Esophagus muscularis mucosa (tissue), 4 donors: ENCODE results near the gene ZNF780B. TPM values are rescaled to one million over a fixed set of nuclear protein-coding genes. Genes with fewer than 3 reads are reported as not detected.

Experiments
- DNase-seq: peaks from one replicate; pipeline ENCODE4 v3.0.0-alpha.2; 2017; ENCODE audit errors: extremely low spot score
- H3K27ac ChIP-seq, 4 donors: fragments of 200-600 bp; sonication (generic); replicated peaks in 1 of 4; 1 replicate in 3 of 4; 2 replicates in 1 of 4; pipeline ENCODE4 v1.5.1; 2016 to 2019; ENCODE audit warnings: mild to moderate bottlenecking in 1 of 4
- H3K27me3 ChIP-seq, 4 donors: fragments of 200-600 bp; sonication (generic); one replicate each; pipeline versions ENCODE4 v1.5.1 to v1.6.0; 2016 to 2019
- H3K36me3 ChIP-seq, 4 donors: fragments of 200-600 bp; sonication (generic); one replicate each; pipeline ENCODE4 v1.5.1; 2016 to 2019
- H3K4me1 ChIP-seq, 4 donors: fragments of 200-600 bp; sonication (generic); one replicate each; pipeline ENCODE4 v1.5.1; 2016 to 2019
- H3K4me3 ChIP-seq, 4 donors: fragments of 200-600 bp; sonication (generic); 1 replicate in 2 of 4; 2 replicates in 2 of 4; pipeline ENCODE4 v1.5.1; 2016 to 2019; ENCODE audit warnings: mild to moderate bottlenecking in 4 of 4, moderate library complexity in 1 of 4
- H3K9me3 ChIP-seq, 4 donors: fragments of 200-600 bp; sonication (generic); 1 replicate in 3 of 4; 2 replicates in 1 of 4; pipeline ENCODE4 v1.5.1; 2016 to 2019
- EP300 ChIP-seq: sonication (generic); formaldehyde crosslinking; IDR thresholded peaks from one replicate; pipeline ENCODE4 v1.6.1; 2017; ENCODE audit warnings: antibody characterized with exemption
- POLR2A ChIP-seq: fragments of 450-650 bp; IDR thresholded peaks from one replicate; pipeline ENCODE4 v1.6.1; 2017; ENCODE audit warnings: antibody characterized with exemption, moderate library complexity, mild to moderate bottlenecking, low read depth
- POLR2AphosphoS5 ChIP-seq, 2 donors: sonication (generic); formaldehyde crosslinking; IDR thresholded peaks; one replicate each; pipeline ENCODE4 v1.6.1; 2017; ENCODE audit warnings: antibody characterized with exemption in 2 of 2
- whole genome bisulfite sequencing: methylation state at CpG from one replicate; pipeline ENCODE4 v1.1.5; 2018; 5-methylcytosine and 5-hydroxymethylcytosine counted together
- intact Hi-C: fragments of 100-400 bp; cut with DNase I; formaldehyde crosslinking; loops from one replicate; pipeline ENCODE4 v1.15.1; 2023
- total RNA-seq, 4 donors: library from RNA; depleted of rRNA; stranded (reverse); fragments of >200 nt; gene quantifications; one replicate each; pipeline versions ENCODE4 v1.1.0 to v1.2.1, GENCODE V29; 2016
- TF ChIP-seq, protein P1 (sequence below), 3 experiments: fragments of 200-600 bp in 2 of 3; fragments of 450-650 bp in 1 of 3; sonication (generic) in 2 of 3; IDR thresholded peaks; one replicate each; pipeline ENCODE4 v1.5.1; 2017 to 2019; ENCODE audit warnings: antibody characterized with exemption in 3 of 3, mild to moderate bottlenecking in 2 of 3, moderate library complexity in 1 of 3

The ZNF780B gene
- total RNA-seq, 4 donors from 2014 or later, result 8.6 to 23.3 (median 18.0) TPM

DNA sequence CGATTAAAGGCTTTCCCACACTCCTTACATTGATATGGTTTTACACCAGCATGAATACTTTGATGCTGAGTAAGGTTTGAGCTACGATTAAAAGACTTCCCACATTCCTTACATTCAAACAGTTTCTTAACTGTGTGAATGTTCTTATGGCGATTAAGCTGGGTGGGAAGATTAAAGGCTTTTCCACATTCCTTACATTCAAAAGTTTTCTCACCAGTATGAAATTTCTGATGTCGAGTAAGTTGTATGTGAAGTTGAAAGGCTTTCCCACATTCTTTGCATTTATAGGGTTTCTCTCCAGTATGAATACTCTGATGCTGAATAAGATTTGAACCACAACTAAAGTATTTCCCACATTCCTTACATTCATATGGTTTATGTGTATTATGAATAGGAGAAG, 20.0 kb downstream of the ZNF780B start:
- no peak for TF ChIP-seq EP300
- TF ChIP-seq, protein P1, sequence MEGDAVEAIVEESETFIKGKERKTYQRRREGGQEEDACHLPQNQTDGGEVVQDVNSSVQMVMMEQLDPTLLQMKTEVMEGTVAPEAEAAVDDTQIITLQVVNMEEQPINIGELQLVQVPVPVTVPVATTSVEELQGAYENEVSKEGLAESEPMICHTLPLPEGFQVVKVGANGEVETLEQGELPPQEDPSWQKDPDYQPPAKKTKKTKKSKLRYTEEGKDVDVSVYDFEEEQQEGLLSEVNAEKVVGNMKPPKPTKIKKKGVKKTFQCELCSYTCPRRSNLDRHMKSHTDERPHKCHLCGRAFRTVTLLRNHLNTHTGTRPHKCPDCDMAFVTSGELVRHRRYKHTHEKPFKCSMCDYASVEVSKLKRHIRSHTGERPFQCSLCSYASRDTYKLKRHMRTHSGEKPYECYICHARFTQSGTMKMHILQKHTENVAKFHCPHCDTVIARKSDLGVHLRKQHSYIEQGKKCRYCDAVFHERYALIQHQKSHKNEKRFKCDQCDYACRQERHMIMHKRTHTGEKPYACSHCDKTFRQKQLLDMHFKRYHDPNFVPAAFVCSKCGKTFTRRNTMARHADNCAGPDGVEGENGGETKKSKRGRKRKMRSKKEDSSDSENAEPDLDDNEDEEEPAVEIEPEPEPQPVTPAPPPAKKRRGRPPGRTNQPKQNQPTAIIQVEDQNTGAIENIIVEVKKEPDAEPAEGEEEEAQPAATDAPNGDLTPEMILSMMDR (IDR thresholded peaks at IDR 0.05), result no peak
- TF ChIP-seq POLR2A, result no peak
- TF ChIP-seq POLR2AphosphoS5 (IDR thresholded peaks at IDR 0.05), result no peak
- no peak overlapping the region for H3K4me3 ChIP-seq
- 97% methylated on average over 4 of the region's 4 CpGs for WGBS

GRCh38 chr19:40033989-40034560, 22.0 kb downstream of the ZNF780B start:
- DNase-seq, result no peak
- 93% methylated on average over 2 of the region's 2 CpGs for WGBS
- Histone ChIP-seq H3K9me3 (peaks cover 4 to 90% (median 89%) of the 10 kb centered on the region in 4 donors), H3K27ac (no peak overlapping the region), H3K36me3 (peaks cover 6 to 18% (median 8%) of the 10 kb centered on the region in 4 donors), H3K4me3 (no peak overlapping the region), H3K27me3 (no peaks in the 10 kb centered on the region), H3K4me1 (no peaks in the 10 kb centered on the region)
- TF ChIP-seq, protein P1 (IDR thresholded peaks at IDR 0.05), result no peak
- TF ChIP-seq POLR2AphosphoS5 (IDR thresholded peaks at IDR 0.05), result no peak
- no peak for TF ChIP-seq EP300
- TF ChIP-seq POLR2A, result no peak
- intact Hi-C loops, result no loop called here

More for the DNA sequence above, 20.0 kb downstream of the ZNF780B start:
- peaks cover 6 to 18% (median 8%) of the 10 kb centered on the region in 4 donors for H3K36me3 ChIP-seq
- peaks cover 4 to 70% (median 70%) of the 10 kb centered on the region in 4 donors for H3K9me3 ChIP-seq
- no peak overlapping the region for H3K27ac ChIP-seq
- intact Hi-C loops, result no loop called here
- H3K27me3 ChIP-seq, result no peaks in the 10 kb centered on the region
- DNase-seq, result no peak
- no peaks in the 10 kb centered on the region for H3K4me1 ChIP-seq

- Histone ChIP-seq H3K9me3 (peaks cover 11 to 97% (median 92%) of the 10 kb centered on the region in 4 donors), H3K27ac (no peak overlapping the region), H3K4me1 (no peaks in the 10 kb centered on the region), H3K36me3 (no peaks in the 10 kb centered on the region), H3K4me3 (no peak overlapping the region), H3K27me3 (no peaks in the 10 kb centered on the region)
- no peak for TF ChIP-seq POLR2AphosphoS5 (IDR thresholded peaks at IDR 0.05)
- intact Hi-C loops, result no loop called here
- no peak for DNase-seq
- 81% methylated on average over 5 of the region's 5 CpGs for WGBS
These were observed 29.4 kb downstream of the ZNF780B start for GRCh38 chr19:40026597-40026970.

DNA sequence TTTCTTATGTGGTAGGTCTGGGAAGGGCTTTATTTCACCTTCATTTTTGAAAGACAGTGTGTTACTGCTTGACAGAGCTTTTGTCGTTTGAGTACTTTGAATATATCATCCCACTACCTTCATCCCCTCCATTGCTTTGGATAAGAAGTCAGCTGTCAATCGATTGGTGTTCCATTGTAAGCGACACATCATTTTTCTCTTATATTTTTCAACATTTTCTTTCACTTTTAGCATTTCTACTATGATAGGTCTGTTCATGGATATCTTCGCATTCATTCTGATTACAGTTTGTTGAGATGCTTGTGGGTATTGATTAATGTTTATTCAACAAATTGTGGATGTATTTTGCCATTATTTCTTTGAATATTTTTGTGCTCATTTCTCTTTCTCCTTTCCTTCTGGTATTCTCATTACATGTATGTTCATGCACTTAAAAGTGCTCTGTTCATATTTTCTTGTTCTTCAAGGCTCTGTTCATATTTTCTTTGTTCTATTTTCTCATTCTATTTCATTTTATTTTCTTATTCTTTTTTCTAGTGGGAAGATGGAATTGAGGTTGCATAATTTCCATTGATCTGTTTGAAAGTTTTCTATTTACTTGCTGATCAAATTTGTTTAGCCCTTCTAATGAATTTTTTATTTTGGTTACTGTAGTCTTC, 30.0 kb downstream of the ZNF780B start:
- peaks cover 11 to 92% (median 87%) of the 10 kb centered on the region in 4 donors for H3K9me3 ChIP-seq
- no peak overlapping the region for H3K27ac ChIP-seq
- TF ChIP-seq POLR2A (no peak), EP300 (no peak), POLR2AphosphoS5 (IDR thresholded peaks at IDR 0.05) (no peak)
- TF ChIP-seq, protein P1 (IDR thresholded peaks at IDR 0.05), result no peak
- H3K36me3 ChIP-seq, result no peaks in the 10 kb centered on the region
- H3K27me3 ChIP-seq, result no peaks in the 10 kb centered on the region
- H3K4me1 ChIP-seq, result no peaks in the 10 kb centered on the region
- intact Hi-C loops, result no loop called here
- 87% methylated on average over 4 of the region's 4 CpGs for WGBS
- no peak overlapping the region for H3K4me3 ChIP-seq
- no peak for DNase-seq

GRCh38 chr19:40023969-40024368, 32.1 kb downstream of the ZNF780B start:
- Histone ChIP-seq H3K27me3 (no peaks in the 10 kb centered on the region), H3K4me1 (no peaks in the 10 kb centered on the region), H3K4me3 (no peak overlapping the region), H3K27ac (no peak overlapping the region), H3K36me3 (no peaks in the 10 kb centered on the region), H3K9me3 (peaks cover 11 to 84% (median 70%) of the 10 kb centered on the region in 4 donors)
- intact Hi-C loops, result no loop called here
- WGBS, result 93% methylated on average over 3 of the region's 3 CpGs
- TF ChIP-seq POLR2AphosphoS5 (IDR thresholded peaks at IDR 0.05), result no peak
- TF ChIP-seq, protein P1 (IDR thresholded peaks at IDR 0.05), result no peak
- TF ChIP-seq POLR2A, result no peak
- no peak for TF ChIP-seq EP300
- DNase-seq, result no peak
